ENCODE data around the gene PDK1. TPM values are rescaled to one million over a fixed set of nuclear protein-coding genes. Genes with fewer than 3 reads are reported as not detected.
"Not testable (repeated sequence)": the region's sequence is repeated elsewhere in the genome, so short reads cannot be mapped to it uniquely, and the experiment has no call there.

PDK1 gene
- total RNA-seq, 2 experiments from 2014 or later, result 56.8 to 85.5 TPM

DNA sequence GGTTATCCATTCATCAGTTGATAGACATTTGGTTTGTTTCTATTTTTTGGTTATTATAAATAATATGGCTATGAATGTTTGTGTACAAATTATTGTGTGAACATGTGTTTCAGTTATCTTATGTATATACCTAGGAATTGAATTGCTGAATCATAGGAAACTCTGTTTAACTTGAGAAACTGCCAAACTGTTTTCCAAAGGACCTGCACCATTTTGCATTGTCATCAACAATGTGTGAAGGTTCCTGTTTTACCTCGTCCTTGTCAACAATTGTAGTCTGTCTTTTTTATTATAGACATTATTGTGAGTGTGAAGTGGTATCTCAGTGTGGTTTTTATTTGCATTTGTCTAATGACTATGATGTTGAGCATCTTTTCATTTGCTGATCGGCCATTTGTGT is 17.1 kb downstream of the PDK1 start:
- peaks cover 18% of the 10 kb centered on the region for H3K4me1 Mint-ChIP-seq
- ChIA-PET POLR2A (no interaction called here), CTCF (no interaction called here)
- H3K4me3 Mint-ChIP-seq, result no peak overlapping the region
- intact Hi-C loops (cut with DNase I, micrococcal nuclease), result no loop called here
- DNase-seq, result no peak
- H3K27ac Mint-ChIP-seq, result no peak overlapping the region
- peaks cover 74% of the 10 kb centered on the region for H3K36me3 Mint-ChIP-seq (ENCODE audit: low read depth)
- peaks cover 23% of the 10 kb centered on the region for H3K9me3 Mint-ChIP-seq (ENCODE audit: low read depth)
- ATAC-seq, result no peak
- no peaks in the 10 kb centered on the region for H3K27me3 Mint-ChIP-seq

DNA sequence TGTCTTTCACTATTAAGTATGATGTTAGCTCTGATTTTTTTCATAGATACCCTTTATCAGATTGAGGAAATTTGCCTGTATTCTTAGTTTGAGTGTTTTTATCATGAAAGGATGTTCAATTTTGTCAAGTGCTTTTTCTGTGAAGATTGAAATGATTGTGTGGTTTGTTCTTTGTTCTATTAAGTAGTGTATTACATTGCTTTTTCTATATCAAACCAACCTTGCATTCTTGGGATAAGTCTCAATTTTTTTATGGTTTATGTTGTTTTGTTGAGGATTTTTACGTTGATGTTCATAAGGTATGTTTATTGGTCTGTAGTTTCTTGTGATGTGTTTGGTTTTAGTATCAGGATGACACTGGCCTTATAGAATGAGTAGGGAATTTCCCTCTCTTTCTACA is 19.1 kb downstream of the PDK1 start:
- CTCF ChIA-PET, result interaction anchor here (0.9 to 1.5 kb wide), 3 partner anchors 13 to 23 kb away, joined by 3 to 8 read pairs (median 3); no protein-coding TSS in a partner anchor
- POLR2A ChIA-PET, result interaction anchor here (0.7 kb wide), 1 partner anchor 262 kb away, joined by 3 read pairs; no protein-coding TSS in a partner anchor
- ATAC-seq, result no peak
- H3K27me3 Mint-ChIP-seq, result no peaks in the 10 kb centered on the region
- peaks cover 82% of the 10 kb centered on the region for H3K36me3 Mint-ChIP-seq (ENCODE audit: low read depth)
- peaks cover 27% of the 10 kb centered on the region for H3K9me3 Mint-ChIP-seq (ENCODE audit: low read depth)
- intact Hi-C loops (cut with DNase I, micrococcal nuclease), result no loop called here
- no peak overlapping the region for H3K4me3 Mint-ChIP-seq
- no peak for DNase-seq
- H3K4me1 Mint-ChIP-seq, result peaks cover 18% of the 10 kb centered on the region
- no peak overlapping the region for H3K27ac Mint-ChIP-seq

DNA sequence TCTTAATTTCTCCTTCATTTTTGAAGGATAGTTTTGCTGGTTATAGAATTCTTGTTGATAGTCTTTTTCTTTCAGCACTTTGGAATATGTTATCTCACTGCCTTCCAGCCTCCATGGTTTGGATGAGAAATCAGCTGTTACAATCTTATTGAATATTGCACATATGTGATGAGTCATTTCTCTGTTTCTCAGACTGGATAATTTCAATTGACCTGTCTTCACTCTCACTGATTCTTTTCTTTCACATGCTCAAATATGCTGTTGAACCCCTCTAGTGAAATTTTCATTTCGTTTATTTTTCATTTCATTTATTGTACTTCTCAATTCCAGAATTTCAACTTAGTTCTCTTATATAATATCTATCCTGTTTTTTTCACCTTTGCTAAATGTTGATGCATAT is 22.2 kb downstream of the PDK1 start:
- Mint-ChIP-seq H3K4me1 (peaks cover 28% of the 10 kb centered on the region), H3K36me3 (ENCODE audit: low read depth) (peaks cover 89% of the 10 kb centered on the region), H3K27me3 (no peaks in the 10 kb centered on the region), H3K9me3 (ENCODE audit: low read depth) (peaks cover 26% of the 10 kb centered on the region), H3K4me3 (no peak overlapping the region), H3K27ac (no peak overlapping the region)
- POLR2A ChIA-PET, result interaction anchor here (0.7 kb wide), 1 partner anchor 366 kb away, joined by 3 read pairs; no protein-coding TSS in a partner anchor
- DNase-seq (no peak), ATAC-seq (no peak)
- CTCF ChIA-PET, result no interaction called here
- intact Hi-C loops (cut with DNase I, micrococcal nuclease), result no loop called here

DNA sequence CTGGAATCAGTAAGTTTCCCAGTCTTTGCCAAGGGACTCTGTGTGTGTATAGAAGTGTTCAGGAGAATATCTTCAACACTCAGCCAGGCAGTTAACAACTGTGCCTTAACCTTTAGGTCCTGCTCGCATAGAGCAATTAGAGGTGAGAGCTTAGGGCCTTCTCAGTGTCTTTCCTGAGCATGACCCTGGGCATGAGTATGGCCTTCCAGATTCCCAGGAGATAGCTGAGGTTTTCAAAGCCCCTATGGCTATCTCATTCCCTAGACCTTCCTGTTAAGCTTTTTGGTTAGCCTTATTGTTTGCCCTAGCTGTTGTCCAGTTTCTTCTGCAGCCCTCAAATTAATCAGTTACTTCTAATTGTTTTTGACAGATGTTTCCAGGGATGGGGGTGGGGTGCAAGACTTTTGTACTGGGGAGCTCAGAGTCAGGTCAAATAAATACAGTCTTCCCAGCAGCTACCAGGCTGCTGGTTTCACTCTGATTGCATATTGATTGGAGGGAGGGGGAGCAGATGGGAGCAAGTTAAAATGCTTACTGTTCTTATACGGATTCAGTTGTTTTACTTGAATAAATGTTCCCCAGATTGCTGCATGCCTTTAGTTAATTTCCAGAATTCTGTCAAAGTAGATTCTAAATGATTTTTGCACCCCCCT is 23.1 kb downstream of the PDK1 start:
- CTCF ChIA-PET, result no interaction called here
- H3K4me3 Mint-ChIP-seq, result no peak overlapping the region
- peaks cover 83% of the 10 kb centered on the region for H3K36me3 Mint-ChIP-seq (ENCODE audit: low read depth)
- POLR2A ChIA-PET, result no interaction called here
- H3K9me3 Mint-ChIP-seq (ENCODE audit: low read depth), result peaks cover 23% of the 10 kb centered on the region
- ATAC-seq (no peak), DNase-seq (no peak)
- intact Hi-C loops (cut with DNase I, micrococcal nuclease), result no loop called here
- no peak overlapping the region for H3K27ac Mint-ChIP-seq
- peaks cover 29% of the 10 kb centered on the region for H3K4me1 Mint-ChIP-seq
- H3K27me3 Mint-ChIP-seq, result no peaks in the 10 kb centered on the region

DNA sequence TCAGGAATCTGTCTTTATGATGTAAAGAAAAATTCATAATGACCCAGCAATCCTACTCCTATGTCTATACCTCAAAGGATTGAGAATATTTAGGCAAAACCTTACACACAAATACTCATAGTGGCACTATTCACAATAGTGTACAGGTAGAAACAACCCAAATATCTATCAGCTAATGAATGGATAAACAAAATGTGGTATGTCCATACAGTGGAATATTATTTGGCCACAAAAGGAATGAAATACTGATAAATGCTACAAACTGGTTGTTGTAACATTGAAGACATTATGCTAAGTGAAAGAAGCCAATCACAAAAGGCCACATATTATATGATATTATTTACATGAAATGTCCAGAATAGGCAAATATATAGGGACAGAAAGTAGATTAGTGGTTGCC is 24.7 kb downstream of the PDK1 start:
- ChIA-PET POLR2A (no interaction called here), CTCF (interaction anchor here (0.9 to 1.4 kb wide), 4 partner anchors 10 to 39 kb away, joined by 3 to 4 read pairs (median 3); no protein-coding TSS in a partner anchor)
- Mint-ChIP-seq H3K4me1 (peaks cover 30% of the 10 kb centered on the region), H3K36me3 (ENCODE audit: low read depth) (peaks cover 76% of the 10 kb centered on the region), H3K9me3 (ENCODE audit: low read depth) (peaks cover 13% of the 10 kb centered on the region), H3K4me3 (no peak overlapping the region), H3K27ac (no peak overlapping the region), H3K27me3 (no peaks in the 10 kb centered on the region)
- DNase-seq (no peak), ATAC-seq (no peak)
- intact Hi-C loops (cut with DNase I, micrococcal nuclease), result no loop called here

DNA sequence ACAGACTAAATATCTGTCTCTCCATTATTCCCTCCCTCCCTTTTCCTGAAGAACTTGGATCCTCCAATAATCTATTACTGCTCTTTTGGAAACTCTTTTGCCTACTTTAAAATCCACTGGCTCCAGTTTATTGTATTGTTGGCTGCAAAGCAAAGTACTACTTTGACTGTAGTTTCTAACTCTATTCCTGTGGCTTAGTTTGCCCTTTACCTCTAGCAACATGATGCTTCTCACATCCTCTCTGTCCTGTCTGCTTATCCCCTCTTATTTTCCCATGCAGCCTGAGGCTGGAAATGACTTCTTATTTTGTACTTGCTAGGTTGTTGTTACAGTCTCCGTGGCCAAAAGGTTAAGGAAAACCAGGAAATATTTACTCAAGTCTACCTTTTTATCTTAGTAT is 26.8 kb downstream of the PDK1 start:
- Mint-ChIP-seq H3K9me3 (ENCODE audit: low read depth) (peaks cover 6% of the 10 kb centered on the region), H3K4me1 (peaks cover 45% of the 10 kb centered on the region), H3K27ac (no peak overlapping the region), H3K27me3 (no peaks in the 10 kb centered on the region), H3K4me3 (no peak overlapping the region), H3K36me3 (ENCODE audit: low read depth) (peaks cover 78% of the 10 kb centered on the region)
- ChIA-PET CTCF (no interaction called here), POLR2A (no interaction called here)
- no peak for ATAC-seq
- no peak for DNase-seq
- intact Hi-C loops (cut with DNase I, micrococcal nuclease), result no loop called here

DNA sequence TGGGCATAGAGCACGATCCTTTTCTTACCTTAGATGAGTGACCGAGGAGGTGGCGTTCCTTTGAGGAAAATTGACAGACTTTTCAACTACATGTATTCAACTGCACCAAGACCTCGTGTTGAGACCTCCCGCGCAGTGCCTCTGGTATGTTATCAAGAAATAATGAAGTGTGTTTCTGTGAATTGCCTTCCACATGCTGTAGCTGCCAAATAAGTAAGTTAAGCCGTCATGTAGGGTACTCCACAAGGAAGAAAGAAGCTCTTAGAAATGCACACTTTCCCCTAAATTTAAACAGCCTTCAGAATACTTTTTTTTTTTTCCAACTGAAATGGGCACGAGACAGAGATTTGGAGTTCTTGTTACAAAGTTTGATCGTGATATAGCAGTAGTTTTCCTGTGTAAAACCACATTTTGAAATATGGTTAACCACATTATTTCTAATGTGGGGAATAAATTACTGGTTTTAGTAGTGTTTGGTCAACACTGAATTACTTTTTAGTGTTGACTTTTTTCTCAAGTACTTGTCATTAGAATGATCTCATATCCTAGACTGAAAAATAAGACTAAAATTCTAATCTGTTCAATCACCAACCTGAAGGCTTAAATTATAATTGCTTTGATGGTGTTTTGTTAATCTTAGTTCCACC is 30.5 kb downstream of the PDK1 start:
- Mint-ChIP-seq H3K4me1 (peaks cover 52% of the 10 kb centered on the region), H3K27me3 (no peaks in the 10 kb centered on the region), H3K27ac (no peak overlapping the region), H3K4me3 (peak overlapping the region; percentile 2), H3K9me3 (ENCODE audit: low read depth) (no peaks in the 10 kb centered on the region), H3K36me3 (ENCODE audit: low read depth) (peaks cover 79% of the 10 kb centered on the region)
- intact Hi-C loops (cut with DNase I, micrococcal nuclease), result no loop called here
- peak; percentile 61 for ATAC-seq
- CTCF ChIA-PET, result interaction anchor here (0.6 kb wide), 1 partner anchor 344 kb away, joined by 3 read pairs; no protein-coding TSS in a partner anchor
- POLR2A ChIA-PET, result no interaction called here
- no peak for DNase-seq

DNA sequence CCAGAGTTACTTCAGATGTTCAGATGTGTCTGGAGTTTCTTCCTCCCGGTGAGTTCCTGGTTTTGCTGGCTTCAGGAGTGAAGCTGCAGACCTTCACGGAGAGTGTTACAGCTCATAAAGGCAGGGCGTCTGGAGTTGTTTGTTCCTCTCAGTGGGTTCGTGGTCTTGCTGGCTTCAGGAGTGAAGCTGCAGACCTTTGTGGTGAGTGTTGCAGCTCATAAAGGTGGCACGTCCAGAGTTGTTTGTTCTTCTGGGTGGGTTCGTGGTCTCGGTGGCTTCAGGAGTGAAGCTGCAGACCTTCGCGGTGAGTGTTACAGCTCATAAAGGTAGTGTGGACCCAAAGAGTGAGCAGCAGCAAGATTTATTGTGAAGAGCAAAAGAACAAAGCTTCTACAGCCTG is 31.3 kb downstream of the PDK1 start:
- H3K27me3 Mint-ChIP-seq; POLR2A ChIA-PET; DNase-seq; ATAC-seq; H3K4me3 Mint-ChIP-seq; H3K27ac Mint-ChIP-seq; intact Hi-C loops (cut with DNase I, micrococcal nuclease); H3K9me3 Mint-ChIP-seq (ENCODE audit: low read depth): not testable (repeated sequence)
- CTCF ChIA-PET, result interaction anchor here (0.6 kb wide), 1 partner anchor 343 kb away, joined by 3 read pairs; no protein-coding TSS in a partner anchor
- H3K4me1 Mint-ChIP-seq, result peaks cover 51% of the 10 kb centered on the region
- H3K36me3 Mint-ChIP-seq (ENCODE audit: low read depth), result peaks cover 73% of the 10 kb centered on the region

DNA sequence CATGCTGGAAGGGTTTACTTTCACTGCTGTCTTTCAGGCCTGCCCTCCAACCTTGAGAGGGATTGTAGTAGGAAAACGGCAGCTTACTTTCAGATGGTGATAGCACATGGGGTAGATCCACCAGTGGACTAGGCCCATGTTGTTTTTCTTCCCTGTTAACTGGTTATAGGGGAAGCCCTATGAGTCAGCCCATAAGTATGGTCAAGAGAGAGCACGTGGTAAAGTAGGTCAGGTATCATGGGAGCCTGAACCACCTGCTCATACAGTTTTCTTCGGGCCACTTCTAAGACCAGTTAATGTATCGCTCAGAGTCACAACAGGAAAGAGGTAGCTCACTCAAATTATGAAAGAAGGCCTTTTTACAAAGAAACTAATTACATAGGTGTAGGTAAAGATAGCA is 33.0 kb downstream of the PDK1 start:
- Mint-ChIP-seq H3K27ac (no peak overlapping the region), H3K4me3 (no peak overlapping the region), H3K27me3 (no peaks in the 10 kb centered on the region), H3K36me3 (ENCODE audit: low read depth) (peaks cover 75% of the 10 kb centered on the region), H3K9me3 (ENCODE audit: low read depth) (no peaks in the 10 kb centered on the region), H3K4me1 (peaks cover 41% of the 10 kb centered on the region)
- DNase-seq, result no peak
- intact Hi-C loops (cut with DNase I, micrococcal nuclease), result no loop called here
- CTCF ChIA-PET, result interaction anchor here (0.8 kb wide), 1 partner anchor 67 kb away, joined by 3 read pairs; no protein-coding TSS in a partner anchor
- POLR2A ChIA-PET, result no interaction called here
- no peak for ATAC-seq

DNA sequence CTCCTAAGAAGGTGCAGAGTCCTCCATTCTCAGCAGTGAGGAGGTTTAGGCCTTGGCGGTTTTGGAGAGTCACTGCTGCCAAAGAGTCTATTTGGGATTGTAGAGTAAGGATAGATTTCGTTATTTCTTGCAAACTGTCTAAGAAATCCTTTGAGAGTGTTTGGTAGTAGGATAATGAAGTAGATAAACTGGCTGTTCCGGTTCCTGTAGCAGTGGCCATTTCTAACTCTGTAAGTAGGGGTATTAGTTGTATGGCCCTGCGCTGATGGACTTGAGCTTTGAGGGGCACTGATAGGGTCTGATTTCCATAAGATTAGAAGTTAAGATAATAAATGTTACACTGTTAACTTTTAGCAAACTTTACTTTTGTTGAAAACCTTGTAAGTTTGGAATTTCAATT is 35.5 kb downstream of the PDK1 start:
- H3K4me3 Mint-ChIP-seq; ATAC-seq; H3K9me3 Mint-ChIP-seq (ENCODE audit: low read depth); intact Hi-C loops (cut with DNase I, micrococcal nuclease); H3K27ac Mint-ChIP-seq; POLR2A ChIA-PET; H3K27me3 Mint-ChIP-seq; DNase-seq: not testable (repeated sequence)
- peaks cover 28% of the 10 kb centered on the region for H3K4me1 Mint-ChIP-seq
- CTCF ChIA-PET, result interaction anchor here (2.2 kb wide), 1 partner anchor 13 kb away, joined by 6 read pairs; no protein-coding TSS in a partner anchor
- H3K36me3 Mint-ChIP-seq (ENCODE audit: low read depth), result peaks cover 79% of the 10 kb centered on the region

DNA sequence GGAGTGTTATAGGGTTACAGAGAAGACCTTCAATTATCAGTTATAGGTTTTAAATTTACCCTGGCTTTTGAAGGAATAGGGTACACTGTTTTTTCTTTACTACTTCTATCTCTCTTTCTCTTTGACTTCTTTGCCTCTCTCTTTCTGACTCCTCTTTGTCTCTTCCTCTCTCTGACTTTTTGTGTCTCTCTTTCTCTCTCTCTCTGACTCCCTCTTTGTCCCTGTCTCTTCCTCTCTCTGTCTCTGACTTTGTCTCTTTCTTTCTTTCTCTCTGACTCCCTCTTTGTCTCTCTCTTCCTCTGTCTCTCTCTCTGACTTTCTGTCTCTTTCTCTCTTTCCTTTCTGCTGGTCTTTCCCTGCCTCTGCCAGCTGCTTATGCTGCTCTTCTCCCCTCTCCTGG is 36.3 kb downstream of the PDK1 start:
- DNase-seq; POLR2A ChIA-PET; ATAC-seq; H3K4me3 Mint-ChIP-seq; H3K9me3 Mint-ChIP-seq (ENCODE audit: low read depth); H3K27me3 Mint-ChIP-seq; H3K27ac Mint-ChIP-seq: not testable (repeated sequence)
- Mint-ChIP-seq H3K36me3 (ENCODE audit: low read depth) (peaks cover 76% of the 10 kb centered on the region), H3K4me1 (peaks cover 21% of the 10 kb centered on the region)
- intact Hi-C loops (cut with DNase I, micrococcal nuclease), result loop anchor here in 1 of 2 experiments (2.0 kb wide), 1 partner anchor 119 kb away; no protein-coding TSS in a partner anchor
- CTCF ChIA-PET, result interaction anchor here (1.2 to 2.2 kb wide), 2 partner anchors 13 to 49 kb away, joined by 4 to 6 read pairs; no protein-coding TSS in a partner anchor

DNA sequence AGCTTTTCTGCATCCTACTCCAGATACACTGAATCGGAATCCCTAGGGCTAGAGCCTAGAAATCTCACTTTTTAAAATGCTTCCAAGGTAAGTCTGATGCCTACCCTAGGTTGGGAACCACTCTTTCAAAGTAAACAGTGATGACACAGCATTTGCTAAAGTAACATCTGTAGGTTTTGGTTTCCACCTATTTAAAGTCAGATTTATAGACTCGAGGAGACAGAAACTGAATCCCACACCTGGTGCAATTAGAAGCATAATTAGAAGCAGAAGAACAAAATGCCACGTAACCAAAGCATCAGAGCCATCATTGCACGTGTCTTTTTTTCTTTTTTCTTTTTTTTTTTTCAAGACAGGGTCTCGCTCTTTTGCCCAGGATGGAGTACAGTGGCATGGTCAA is 40.9 kb downstream of the PDK1 start:
- intact Hi-C loops (cut with DNase I, micrococcal nuclease), result loop anchor here (5.0 kb wide), 1 partner anchor 76 kb away; no protein-coding TSS in a partner anchor
- no peak for DNase-seq
- ATAC-seq, result no peak
- ChIA-PET CTCF (interaction anchor here (0.7 to 1.2 kb wide), 6 partner anchors 12 to 1510 kb away, joined by 3 to 4 read pairs (median 4); no protein-coding TSS in a partner anchor), POLR2A (no interaction called here)
- H3K4me3 Mint-ChIP-seq, result no peak overlapping the region
- H3K27ac Mint-ChIP-seq, result no peak overlapping the region
- H3K36me3 Mint-ChIP-seq (ENCODE audit: low read depth), result peaks cover 51% of the 10 kb centered on the region
- H3K27me3 Mint-ChIP-seq, result no peaks in the 10 kb centered on the region
- peaks cover 5% of the 10 kb centered on the region for H3K4me1 Mint-ChIP-seq
- no peaks in the 10 kb centered on the region for H3K9me3 Mint-ChIP-seq (ENCODE audit: low read depth)

Measured in activated CD4-positive, alpha-beta T cell treated with anti-CD3 and anti-CD28 coated beads for 36 hours (primary cell).